ENCODE measurements around the gene GARNL3. TPM values are rescaled to one million over a fixed set of nuclear protein-coding genes. Genes with fewer than 3 reads are reported as not detected.

GARNL3 gene
- polyA plus RNA-seq, 1 experiment = 2.2 TPM

- POLR2A ChIA-PET = interaction anchor here (0.6 kb wide), 2 partner anchors 117 to 249 kb away, joined by 3 to 11 read pairs; no protein-coding TSS in a partner anchor
- TF ChIP-seq CTCF (IDR thresholded peaks at IDR 0.05; ENCODE audit: insufficient read depth, low read depth, low read length) = no peak
- no peaks in the 10 kb centered on the region for H3K36me3 ChIP-seq (ENCODE audit: control insufficient read depth, insufficient read depth, low read length)
- H3K4me3 ChIP-seq (ENCODE audit: low read depth, low read length) = no peak overlapping the region
- DNase-seq (ENCODE audit: low read depth) = no peak
- H3K27me3 ChIP-seq (ENCODE audit: control insufficient read depth, insufficient read depth, low read length) = no peaks in the 10 kb centered on the region
- CTCF ChIA-PET = interaction anchor here (1.0 to 2.9 kb wide), 4 partner anchors 9 to 134 kb away, joined by 3 to 8 read pairs (median 3); no protein-coding TSS in a partner anchor
Measured at GRCh38 chr9:127309715-127310114, 45.1 kb downstream of the GARNL3 start.

GRCh38 chr9:127311239-127311741 is 46.7 kb downstream of the GARNL3 start:
- peak; percentile 59 for TF ChIP-seq CTCF (IDR thresholded peaks at IDR 0.05; ENCODE audit: insufficient read depth, low read depth, low read length)
- CTCF ChIA-PET = interaction anchor here (1.1 to 1.5 kb wide), 4 partner anchors 9 to 125 kb away, joined by 3 to 5 read pairs (median 3); no protein-coding TSS in a partner anchor
- POLR2A ChIA-PET = no interaction called here
- no peaks in the 10 kb centered on the region for H3K27me3 ChIP-seq (ENCODE audit: control insufficient read depth, insufficient read depth, low read length)
- H3K36me3 ChIP-seq (ENCODE audit: control insufficient read depth, insufficient read depth, low read length) = no peaks in the 10 kb centered on the region; the same call in 1 of the 2 replicates
- no peak overlapping the region for H3K4me3 ChIP-seq (ENCODE audit: low read depth, low read length)
- no peak for DNase-seq (ENCODE audit: low read depth)

GRCh38 chr9:127313042-127313560 is 48.5 kb downstream of the GARNL3 start:
- TF ChIP-seq CTCF (IDR thresholded peaks at IDR 0.05; ENCODE audit: insufficient read depth, low read depth, low read length) = no peak
- H3K27me3 ChIP-seq (ENCODE audit: control insufficient read depth, insufficient read depth, low read length) = no peaks in the 10 kb centered on the region
- DNase-seq (ENCODE audit: low read depth) = no peak
- H3K4me3 ChIP-seq (ENCODE audit: low read depth, low read length) = no peak overlapping the region
- POLR2A ChIA-PET = no interaction called here
- CTCF ChIA-PET = no interaction called here
- H3K36me3 ChIP-seq (ENCODE audit: control insufficient read depth, insufficient read depth, low read length) = no peaks in the 10 kb centered on the region; the same call in 1 of the 2 replicates

GRCh38 chr9:127314911-127315310 is 50.3 kb downstream of the GARNL3 start:
- TF ChIP-seq CTCF (IDR thresholded peaks at IDR 0.05; ENCODE audit: insufficient read depth, low read depth, low read length) = no peak
- ChIA-PET CTCF (no interaction called here), POLR2A (no interaction called here)
- H3K27me3 ChIP-seq (ENCODE audit: control insufficient read depth, insufficient read depth, low read length) = no peaks in the 10 kb centered on the region
- no peaks in the 10 kb centered on the region; the same call in 1 of the 2 replicates for H3K36me3 ChIP-seq (ENCODE audit: control insufficient read depth, insufficient read depth, low read length)
- no peak overlapping the region for H3K4me3 ChIP-seq (ENCODE audit: low read depth, low read length)
- DNase-seq (ENCODE audit: low read depth) = no peak

- DNase-seq (ENCODE audit: low read depth) = no peak
- TF ChIP-seq CTCF (IDR thresholded peaks at IDR 0.05; ENCODE audit: insufficient read depth, low read depth, low read length) = no peak
- Histone ChIP-seq H3K27me3 (ENCODE audit: control insufficient read depth, insufficient read depth, low read length) (no peaks in the 10 kb centered on the region), H3K36me3 (ENCODE audit: control insufficient read depth, insufficient read depth, low read length) (no peaks in the 10 kb centered on the region; the same call in 1 of the 2 replicates), H3K4me3 (ENCODE audit: low read depth, low read length) (no peak overlapping the region)
- POLR2A ChIA-PET = no interaction called here
- CTCF ChIA-PET = interaction anchor here (0.6 to 1.2 kb wide), 2 partner anchors 92 to 594 kb away, joined by 3 read pairs; no protein-coding TSS in a partner anchor
Measured at GRCh38 chr9:127316586-127317323, 52.2 kb downstream of the GARNL3 start.

Data from BJ (cell line).